GM21786 (cell line): ENCODE results near the gene VAV2.

Experiments
- ATAC-seq: cut with Tn5 transposase; IDR thresholded peaks from one replicate; pipeline ENCODE4 v1.9.1; 2021; ENCODE audit not compliant: unreplicated experiment

VAV2 gene

GRCh38 chr9:133981589-133981957, 10.6 kb downstream of the VAV2 start:
- no peak for ATAC-seq

DNA sequence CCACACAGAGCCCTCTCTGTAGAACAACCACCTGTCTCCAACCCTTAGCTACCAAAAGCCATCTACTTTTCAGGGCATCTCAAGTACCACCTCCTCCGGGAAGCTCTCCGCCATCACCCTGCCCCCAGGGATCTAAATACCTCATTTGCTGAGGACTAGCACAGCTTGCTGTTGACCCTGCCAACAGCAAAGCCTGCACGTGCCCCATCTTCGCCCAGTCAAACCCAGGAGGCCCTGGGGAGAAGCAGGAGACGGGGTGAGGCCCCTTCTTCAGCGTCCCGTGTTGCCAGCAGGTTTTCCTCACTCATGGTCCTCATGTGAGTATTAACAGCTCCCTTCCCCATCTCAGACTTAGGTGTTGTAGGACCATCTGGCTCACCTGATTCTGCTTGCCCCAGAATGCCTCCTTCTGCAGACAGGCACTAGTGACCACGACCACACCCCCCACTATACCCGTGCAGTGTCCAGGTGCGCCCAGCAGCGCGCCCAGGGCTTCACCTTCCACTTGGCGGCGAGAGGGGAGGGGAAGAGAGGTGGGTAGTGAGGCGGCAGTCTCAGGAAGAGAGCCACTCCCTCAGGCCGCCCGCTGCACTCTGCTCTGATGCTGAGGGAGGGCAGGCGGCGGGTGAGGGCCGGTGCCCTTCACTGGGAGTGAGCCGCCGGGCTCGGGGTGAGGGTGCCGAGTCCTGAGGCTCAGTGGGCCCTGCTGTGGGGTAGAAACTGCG, 11.1 kb downstream of the VAV2 start:
- ATAC-seq, result no peak

GRCh38 chr9:133979921-133980863, 11.9 kb downstream of the VAV2 start:
- ATAC-seq, result no peak

GRCh38 chr9:133979273-133979920, 12.7 kb downstream of the VAV2 start:
- ATAC-seq, result no peak

DNA sequence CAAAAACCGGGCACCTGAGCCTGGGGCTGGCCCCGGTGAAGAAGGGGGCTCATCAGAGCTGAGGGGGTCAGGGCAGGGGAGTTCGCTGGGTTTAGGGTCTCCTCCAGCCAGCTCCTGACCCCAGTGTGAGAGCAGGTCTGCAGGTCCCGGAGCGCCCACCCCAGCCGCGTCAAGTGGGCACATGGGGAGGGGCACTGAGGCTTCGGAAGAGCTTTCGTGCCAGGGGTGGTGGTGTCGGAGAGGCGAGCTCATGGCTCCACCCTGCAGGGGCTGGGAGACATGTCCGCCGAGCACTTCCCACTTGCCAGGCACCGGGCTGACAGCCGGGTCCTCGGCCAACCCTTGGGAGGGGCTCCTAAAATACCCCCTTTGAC, 13.2 kb downstream of the VAV2 start:
- no peak for ATAC-seq

DNA sequence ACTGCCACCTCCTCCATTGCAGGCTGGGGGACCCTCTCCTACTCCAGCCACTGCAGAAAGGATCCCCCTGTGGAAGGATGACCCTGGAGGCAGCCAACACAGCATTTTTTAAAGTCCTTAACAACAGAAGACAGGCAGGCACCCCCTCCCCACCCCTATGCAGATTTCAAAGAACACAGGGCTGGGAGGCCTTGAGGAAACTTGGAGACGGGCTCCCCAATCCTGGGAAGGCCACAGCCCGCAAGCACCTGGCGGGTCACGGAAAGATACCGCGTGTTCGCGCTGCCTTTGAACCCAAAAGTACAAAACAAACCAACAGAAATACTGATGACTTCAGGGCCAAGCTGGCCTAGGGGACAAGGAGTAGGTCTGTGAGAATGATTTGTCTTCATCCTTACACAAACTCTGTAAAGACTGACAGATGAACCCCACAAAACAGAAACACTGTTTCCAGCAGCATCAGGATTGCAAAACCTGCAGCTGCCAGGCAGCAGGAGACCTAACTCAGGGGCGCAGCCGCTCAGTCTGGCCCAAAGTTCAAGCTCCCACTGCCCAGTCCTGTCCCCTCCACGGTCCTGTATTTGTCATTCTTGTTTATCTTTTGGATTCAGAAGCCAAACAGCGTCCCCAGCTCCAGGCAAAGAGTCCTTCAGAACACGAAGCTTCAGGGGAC, 13.8 kb downstream of the VAV2 start:
- no peak for ATAC-seq

GRCh38 chr9:133977421-133978201, 14.5 kb downstream of the VAV2 start:
- no peak for ATAC-seq

GRCh38 chr9:133976887-133977286, 15.2 kb downstream of the VAV2 start:
- ATAC-seq, result no peak

GRCh38 chr9:133976191-133976861, 15.8 kb downstream of the VAV2 start:
- ATAC-seq, result no peak

DNA sequence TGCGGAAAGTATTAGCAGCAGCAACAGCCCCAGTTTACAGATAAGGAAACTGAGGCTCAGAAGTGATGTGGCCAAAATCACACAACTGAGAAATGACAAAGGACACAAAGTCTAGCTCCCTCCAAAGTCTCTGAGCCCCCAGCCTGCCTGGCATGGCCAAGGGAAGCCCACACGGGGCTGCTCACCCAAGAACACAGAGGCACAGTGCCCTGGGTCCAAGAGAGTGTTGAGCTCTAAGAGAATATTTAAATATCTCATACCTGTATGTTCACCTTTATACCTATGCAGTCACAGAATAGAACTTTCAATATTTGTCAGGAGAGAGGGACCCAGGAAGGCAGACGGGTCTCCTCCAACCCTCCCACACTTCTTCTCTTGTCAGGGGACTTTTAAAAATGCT, 16.6 kb downstream of the VAV2 start:
- no peak for ATAC-seq

DNA sequence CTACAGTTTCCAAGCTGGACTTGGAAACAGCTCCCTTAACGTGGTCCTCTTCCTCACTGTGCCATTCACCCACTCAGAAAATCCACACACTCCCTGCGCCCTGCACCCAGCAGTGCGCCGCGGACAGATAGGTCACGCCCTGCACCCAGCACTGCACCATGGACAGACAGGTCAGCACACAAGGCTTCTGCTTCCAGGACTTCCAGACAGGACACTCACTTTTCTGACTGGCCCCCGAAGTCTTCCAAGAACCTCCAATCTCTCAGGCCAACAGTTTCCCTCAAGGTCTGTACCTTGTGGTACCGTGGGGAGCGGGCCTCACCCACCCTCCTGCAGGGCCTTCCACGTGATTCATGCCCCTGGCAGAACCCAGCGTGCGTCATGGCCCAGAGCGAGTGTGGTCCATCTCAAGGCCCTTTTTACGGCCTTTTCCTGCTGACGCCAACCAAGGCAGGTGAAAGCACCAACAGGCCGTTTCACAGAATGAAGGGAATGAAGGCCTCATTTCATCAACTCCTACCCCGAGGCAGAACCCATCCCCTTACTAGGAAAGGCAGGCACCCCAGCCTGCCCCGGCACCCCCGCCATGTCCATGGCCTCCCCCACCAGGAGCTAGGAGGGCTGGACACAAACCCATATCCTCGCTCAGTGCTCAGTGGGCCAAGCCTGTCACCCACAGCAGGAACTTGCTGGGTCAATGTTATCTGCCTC, 17.3 kb downstream of the VAV2 start:
- ATAC-seq, result no peak

DNA sequence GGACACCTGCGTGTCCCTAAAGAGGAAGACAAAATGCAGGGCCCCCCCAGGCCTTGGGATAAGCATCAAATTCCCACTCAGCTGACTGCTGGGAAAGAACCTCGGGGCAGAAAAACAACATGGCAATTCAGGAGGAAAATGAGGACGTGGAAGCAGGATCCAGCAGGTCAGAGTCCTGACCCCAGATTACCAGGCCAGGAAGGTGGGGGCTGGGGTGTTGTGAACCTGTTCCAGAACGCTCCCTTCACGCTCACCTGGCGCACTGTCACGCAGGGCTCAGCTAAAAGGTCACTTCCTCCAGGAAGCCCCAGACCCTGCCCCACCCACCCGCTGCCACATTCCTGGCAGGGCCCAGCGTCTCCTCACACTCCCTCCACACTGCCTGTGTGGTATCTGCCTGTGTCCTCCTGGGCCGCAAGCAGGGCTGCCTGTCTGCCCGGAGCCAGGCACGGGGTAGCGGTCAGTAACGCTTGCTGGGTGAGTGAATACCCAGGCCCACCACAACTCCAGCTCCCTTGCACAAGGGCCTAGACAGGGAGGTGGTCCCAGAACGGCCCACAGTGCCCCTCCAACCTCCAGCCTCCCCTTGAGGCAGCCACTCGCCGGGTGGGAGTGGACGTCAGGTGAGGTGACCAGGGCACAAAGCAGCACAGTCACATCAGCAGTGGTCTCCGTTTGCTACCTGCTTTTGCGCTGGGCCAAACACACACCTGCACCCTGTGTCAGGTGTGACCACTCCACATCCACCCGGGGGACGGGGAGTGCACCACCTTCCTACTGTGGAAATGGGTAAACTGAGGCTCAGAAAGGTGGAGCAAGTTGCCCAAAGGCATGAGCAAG, 18.1 kb downstream of the VAV2 start:
- no peak for ATAC-seq

GRCh38 chr9:133973111-133973790, 18.9 kb downstream of the VAV2 start:
- ATAC-seq, result no peak

- ATAC-seq, result no peak
Measured at GRCh38 chr9:133971981-133972941, 19.9 kb downstream of the VAV2 start.

DNA sequence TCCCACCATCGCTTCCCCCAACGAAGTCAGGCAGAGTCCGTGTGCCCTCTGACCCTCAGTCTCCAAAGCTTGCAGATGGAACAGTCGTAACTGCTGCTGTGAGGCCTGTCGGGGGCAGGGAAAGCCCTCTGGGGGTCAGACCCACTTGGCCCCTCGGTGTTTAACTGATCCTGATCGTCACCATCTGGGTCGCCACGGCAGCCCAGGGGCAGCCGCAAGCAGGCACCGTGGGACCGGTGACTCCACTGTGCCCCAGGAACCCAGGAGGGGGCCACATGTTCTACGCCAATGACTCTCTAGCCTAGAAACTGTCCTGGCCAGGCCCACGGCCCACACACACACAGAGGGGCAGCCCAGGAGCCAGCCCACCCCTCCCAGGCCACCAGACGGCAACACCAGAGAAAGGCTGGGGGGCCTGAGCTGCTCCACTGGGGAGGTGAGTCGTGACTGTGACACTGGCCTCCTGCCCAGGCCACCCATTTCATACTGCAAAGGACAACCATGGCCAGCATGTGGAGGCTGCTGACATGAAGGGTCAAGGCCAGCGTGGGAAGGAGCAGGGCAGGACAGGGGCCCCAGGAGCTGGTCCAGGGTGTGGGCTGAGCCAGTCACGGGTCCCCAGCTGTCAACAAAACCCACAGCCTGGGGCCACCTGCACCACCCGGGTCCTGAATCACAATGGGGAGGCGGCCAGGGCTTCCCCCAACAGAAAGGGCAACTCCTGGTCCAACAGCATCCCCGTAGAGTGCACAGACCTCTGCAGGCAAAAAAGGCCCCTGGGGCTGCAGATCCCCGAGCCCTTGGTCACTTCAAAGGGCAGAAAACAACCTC, 20.8 kb downstream of the VAV2 start:
- no peak for ATAC-seq

DNA sequence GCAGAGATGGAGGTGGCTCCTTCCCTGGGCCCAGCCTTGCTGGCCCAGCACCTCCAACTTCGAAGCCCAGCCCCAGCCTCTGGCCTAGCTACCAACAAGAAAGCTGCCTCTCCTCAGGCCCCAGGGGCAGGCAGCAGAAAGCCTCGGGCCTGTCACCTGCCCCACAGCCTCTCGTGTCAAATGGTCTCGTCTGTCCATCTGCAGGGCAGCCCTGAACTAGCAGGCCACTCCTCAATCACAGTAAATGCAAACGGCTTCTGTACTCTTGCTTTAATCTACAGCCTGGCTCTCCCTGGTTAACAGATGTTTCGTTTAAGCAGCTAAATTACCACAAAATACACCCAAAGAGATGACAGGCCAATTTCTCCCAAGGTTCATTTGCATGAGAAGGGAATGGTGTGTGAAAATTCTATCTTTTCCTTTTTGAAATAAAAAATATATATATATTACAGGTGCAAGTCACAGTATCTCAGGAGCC, 21.5 kb downstream of the VAV2 start:
- no peak for ATAC-seq
